HepG2 (cell line): ENCODE data around the gene MACROH2A1. TPM values are rescaled to one million over a fixed set of nuclear protein-coding genes. Genes with fewer than 3 reads are reported as not detected.

Source experiments
- ATAC-seq: fragments of 200-7000 bp; cut with Tn5 transposase; 3 replicates; pipeline ENCODE4 v1.9.1; 2020; ENCODE audit warnings: mild to moderate bottlenecking, moderate library complexity
- BruUV-seq: library from RNA; stranded (reverse); fragments of 400-500 nt; replicated peaks from 2 replicates; lab custom pipeline; 2021; lab: Mats Ljungman, UMichigan
- CTCF ChIA-PET: fragments of 300-600 bp; formaldehyde crosslinking; extraction: SDS; loops from one replicate; lab custom pipeline; 2021; ENCODE audit warnings: low total read pairs, inconsistent platforms, low intra/inter-chr PET ratio; lab: Yijun Ruan, JAX
- POLR2A ChIA-PET: fragments of 350-600 bp; sonication (Branson Sonifier 250); formaldehyde crosslinking; loops from one replicate; lab custom pipeline; 2020; ENCODE audit warnings: antibody characterized with exemption, inconsistent platforms; lab: Yijun Ruan, JAX
- DNase-seq: peaks from one replicate; pipeline ENCODE4 v3.0.0-alpha.2; 2015; ENCODE audit warnings: low spot score
- FAIRE-seq: peaks from 3 replicates; lab custom pipeline; 2011; peaks lifted over from hg19 to GRCh38; lab: Jason Lieb, UNC
- H2AFZ ChIP-seq: one replicate; pipeline ENCODE4 v1.6.1; 2011; ENCODE audit warnings: low read length, inconsistent platforms
- H3K27ac ChIP-seq: fragments of 300-600 bp; 3 replicates; pipeline ENCODE4 v1.8.0; 2011; ENCODE audit warnings: mixed run types, mild to moderate bottlenecking, mixed read lengths, low read length, inconsistent platforms; ENCODE audit not compliant: insufficient read depth; ENCODE audit errors: extremely low read length
- H3K27me3 ChIP-seq, 2 experiments: fragments of 200-600 bp in 1 of 2; 2 replicates in 1 of 2; 3 replicates in 1 of 2; pipeline versions ENCODE4 v1.6.0 to v1.8.0; 2011; ENCODE audit warnings: low read length in 2 of 2, mild to moderate bottlenecking in 2 of 2, moderate library complexity in 2 of 2, inconsistent platforms in 1 of 2; ENCODE audit not compliant: insufficient read depth in 2 of 2, control insufficient read depth in 1 of 2
- H3K36me3 ChIP-seq, 2 experiments: fragments of 200-600 bp in 1 of 2; replicated peaks in 1 of 2; 2 replicates in 1 of 2; 3 replicates in 1 of 2; pipeline versions ENCODE4 v1.5.1 to v1.8.0; 2011; ENCODE audit warnings: low read length in 2 of 2, inconsistent platforms in 1 of 2; ENCODE audit not compliant: insufficient read depth in 2 of 2, control insufficient read depth in 1 of 2
- H3K4me1 ChIP-seq: 2 replicates; pipeline ENCODE4 v1.5.1; 2012; ENCODE audit warnings: low read length, inconsistent platforms; ENCODE audit not compliant: insufficient read depth
- H3K4me2 ChIP-seq: 2 replicates; pipeline ENCODE4 v1.6.0; 2011; ENCODE audit warnings: low read depth, low read length, inconsistent platforms
- H3K4me3 ChIP-seq, 3 experiments: fragments of 200-600 bp in 1 of 3; sonication (generic), shearing (Covaris generic) in 1 of 3; replicated peaks in 1 of 3; 2 replicates each; pipeline ENCODE4 v1.5.1; 2011 to 2016; ENCODE audit warnings: low read length in 3 of 3, inconsistent platforms in 2 of 3, low read depth in 2 of 3, mild to moderate bottlenecking in 2 of 3, control low read depth in 1 of 3, mixed read lengths in 1 of 3; ENCODE audit not compliant: insufficient read depth in 1 of 3
- H3K79me2 ChIP-seq: one replicate; pipeline ENCODE4 v1.6.1; 2011; ENCODE audit warnings: low read length, inconsistent platforms; ENCODE audit not compliant: insufficient read depth
- H3K9ac ChIP-seq: 2 replicates; pipeline ENCODE4 v1.6.0; 2011; ENCODE audit warnings: mild to moderate bottlenecking, low read depth, low read length, inconsistent platforms; ENCODE audit not compliant: insufficient read depth
- H3K9me3 ChIP-seq: 2 replicates; pipeline ENCODE4 v1.5.1; 2012; ENCODE audit warnings: mild to moderate bottlenecking, low read length
- H4K20me1 ChIP-seq: 2 replicates; pipeline ENCODE4 v1.6.0; 2011; ENCODE audit warnings: inconsistent platforms, mild to moderate bottlenecking, low read length, moderate library complexity; ENCODE audit not compliant: insufficient read depth
- AKAP8 ChIP-seq: sonication (generic); formaldehyde crosslinking; IDR thresholded peaks from 2 replicates; pipeline ENCODE4 v1.5.1; 2020; ENCODE audit warnings: mild to moderate bottlenecking, missing genetic modification reagents
- CHD2 ChIP-seq: IDR thresholded peaks from 2 replicates; pipeline ENCODE4 v1.6.1; 2011; ENCODE audit warnings: low read depth, low read length, improper control_type of control experiment
- HHEX ChIP-seq: IDR thresholded peaks from 2 replicates; pipeline ENCODE4 v1.6.1; 2016; ENCODE audit warnings: control low read depth
- MXD4 ChIP-seq: IDR thresholded peaks from 2 replicates; pipeline ENCODE4 v1.6.1; 2016; ENCODE audit warnings: mild to moderate bottlenecking, missing biosample characterization, missing genetic modification reagents
- NFE2 ChIP-seq: sonication (generic); formaldehyde crosslinking; IDR thresholded peaks from 2 replicates; pipeline ENCODE4 v1.4.0; 2020; ENCODE audit warnings: missing genetic modification reagents
- NRL ChIP-seq: sonication (generic); formaldehyde crosslinking; IDR thresholded peaks from 2 replicates; pipeline ENCODE4 v1.5.0; 2020; ENCODE audit warnings: missing genetic modification reagents, mild to moderate bottlenecking, moderate library complexity, borderline replicate concordance
- PAXIP1 ChIP-seq: sonication (generic); formaldehyde crosslinking; conservative IDR thresholded peaks from 2 replicates; pipeline ENCODE4 v1.4.0; 2020; ENCODE audit warnings: mild to moderate bottlenecking, missing genetic modification reagents, moderate library complexity
- PBX3 ChIP-seq: sonication (generic); formaldehyde crosslinking; IDR thresholded peaks from 2 replicates; pipeline ENCODE4 v1.8.1; 2023; ENCODE audit warnings: missing genetic modification reagents, inconsistent platforms, borderline replicate concordance
- TGIF2 ChIP-seq: IDR thresholded peaks from 2 replicates; pipeline ENCODE4 v1.6.1; 2016; ENCODE audit warnings: control low read depth, missing compliant biosample characterization
- TRAFD1 ChIP-seq: sonication (generic); formaldehyde crosslinking; IDR thresholded peaks from 2 replicates; pipeline ENCODE4 v1.5.1; 2020; ENCODE audit warnings: missing genetic modification reagents, mild to moderate bottlenecking, borderline replicate concordance
- ZBTB37 ChIP-seq: sonication (generic); formaldehyde crosslinking; IDR thresholded peaks from 2 replicates; pipeline ENCODE4 v1.4.0; 2020; ENCODE audit warnings: mild to moderate bottlenecking, missing genetic modification reagents
- ZNF264 ChIP-seq: sonication (generic); formaldehyde crosslinking; IDR thresholded peaks from 2 replicates; pipeline ENCODE4 v1.4.0; 2020; ENCODE audit warnings: missing genetic modification reagents
- ZNF354B ChIP-seq: sonication (generic); formaldehyde crosslinking; IDR thresholded peaks from 2 replicates; pipeline ENCODE4 v1.8.0; 2022; ENCODE audit warnings: mild to moderate bottlenecking, missing genetic modification reagents
- ZNF740 ChIP-seq: sonication (generic); formaldehyde crosslinking; IDR thresholded peaks from 2 replicates; pipeline ENCODE4 v1.4.0; 2020; ENCODE audit warnings: missing genetic modification reagents
- WGBS: methylation state at CpG from one replicate; pipeline ENCODE4 v1.1.6; 2017; ENCODE audit warnings: low lambda C conversion rate; 5-methylcytosine and 5-hydroxymethylcytosine counted together
- in situ Hi-C: cut with HindIII; loops from 2 replicates; pipeline ENCODE4 v1.10.0; 2017; ENCODE audit warnings: low pct_unique_long_range_greater_than_20kb; ENCODE audit not compliant: extremely low pct_ligation_motif_present
- intact Hi-C: fragments of 100-400 bp; cut with micrococcal nuclease; formaldehyde crosslinking; loops from one replicate; pipeline ENCODE4 v1.10.0; 2022; ENCODE audit not compliant: unreplicated experiment
- polyA plus RNA-seq, 8 experiments: library from polyadenylated mRNA; depleted of rRNA in 3 of 8; stranded (reverse) in 7 of 8; unstranded in 1 of 8; fragments of >200 nt; fragmentation: Illumina TruSeq in 4 of 8; extraction: Trizol in 4 of 8; gene quantifications; 2 replicates each; pipeline versions ENCODE4 v1.2.1 to v1.2.3, GENCODE V29; 2011 to 2016; ENCODE audit warnings: low read depth in 4 of 8, missing spikeins in 1 of 8, mixed read lengths in 1 of 8; ENCODE audit not compliant: insufficient read depth in 1 of 8
- total RNA-seq, 5 experiments: library from RNA; depleted of rRNA; stranded (reverse); fragments of >200 nt; fragmentation: Illumina TruSeq; extraction: Trizol; gene quantifications; 2 replicates each; pipeline ENCODE4 v1.2.3, GENCODE V29; 2016; ENCODE audit warnings: low read depth in 1 of 5

Gene MACROH2A1
- total and polyA plus RNA-seq, 2 of the 13 experiments (the other 11 are each of a cell fraction or from before 2014, with no cell fraction given), result 69.1 to 158 TPM

GRCh38 chr5:135397084-135397483, 1.9 kb downstream of the MACROH2A1 start:
- CTCF ChIA-PET, result no interaction called here
- 96% methylated on average over 5 of the region's 5 CpGs for WGBS
- Histone ChIP-seq H3K9me3 (no peaks in the 10 kb centered on the region), H3K9ac (no peak overlapping the region), H2AFZ (no peak overlapping the region), H3K27ac (no peak overlapping the region), H3K4me3 (no peak overlapping the region), H3K27me3 (no peaks in the 10 kb centered on the region), H3K79me2 (peaks cover 65% of the 10 kb centered on the region), H3K36me3 (peaks cover 1 to 16% of the 10 kb centered on the region in 2 experiments; a peak in 3 of 5 replicates), H3K4me2 (peak overlapping the region; percentile 83; the same call in 1 of the 2 replicates), H3K4me1 (peaks cover 81% of the 10 kb centered on the region), H4K20me1 (peaks cover 42% of the 10 kb centered on the region)
- no peak for ATAC-seq
- in situ Hi-C loops, result no loop called here
- BruUV-seq, result no TSS peak
- no peak for DNase-seq
- POLR2A ChIA-PET, result no interaction called here
- intact Hi-C loops, result no loop called here
- no peak for FAIRE-seq
- TF ChIP-seq ZNF740 (CRISPR knock-in tag) (no peak), ZBTB37 (CRISPR knock-in tag) (no peak), AKAP8 (CRISPR knock-in tag) (no peak), PBX3 (CRISPR knock-in tag) (no peak), HHEX (CRISPR knock-in tag) (no peak), ZNF264 (no peak), NFE2 (CRISPR knock-in tag) (no peak), TRAFD1 (CRISPR knock-in tag) (no peak), TGIF2 (no peak), PAXIP1 (no peak), CHD2 (no peak), NRL (CRISPR knock-in tag) (no peak), MXD4 (no peak), ZNF354B (CRISPR knock-in tag) (no peak)
